K562 (cell line): ENCODE measurements around the gene WWP2. TPM values are rescaled to one million over a fixed set of nuclear protein-coding genes. Genes with fewer than 3 reads are reported as not detected.

ENCODE experiments used
- ARID2 ChIP-seq: fragments of 450-650 bp; IDR thresholded peaks from 2 replicates; pipeline ENCODE4 v1.6.1; 2017; ENCODE audit warnings: antibody characterized with exemption, mild to moderate bottlenecking
- ATF7 ChIP-seq: fragments of 450-650 bp; IDR thresholded peaks from 2 replicates; pipeline ENCODE4 v1.7.1; 2014; ENCODE audit warnings: mild to moderate bottlenecking, moderate library complexity
- CHCHD3 ChIP-seq: fragments of 250-450 bp; sonication (Bioruptor Pico); IDR thresholded peaks from 2 replicates; pipeline ENCODE4 v2.1.2; 2022; ENCODE audit warnings: mild to moderate bottlenecking
- CHD2 ChIP-seq: IDR thresholded peaks from 2 replicates; pipeline ENCODE4 v1.6.1; 2011; ENCODE audit warnings: low read depth, low read length
- ESRRA ChIP-seq: fragments of 450-650 bp; IDR thresholded peaks from 2 replicates; pipeline ENCODE4 v1.6.1; 2014; ENCODE audit warnings: low read depth, mild to moderate bottlenecking, moderate library complexity, borderline replicate concordance
- FIP1L1 ChIP-seq: fragments of 200-400 bp; formaldehyde crosslinking; IDR thresholded peaks from 2 replicates; pipeline ENCODE4 v1.6.1; 2018; ENCODE audit warnings: mild to moderate bottlenecking, low read depth, low read length; ENCODE audit not compliant: poor library complexity, severe bottlenecking
- HEY1 ChIP-seq: fragments of 250-450 bp; sonication (Bioruptor Pico); IDR thresholded peaks from 2 replicates; pipeline ENCODE4 v1.5.0; 2020; ENCODE audit warnings: mild to moderate bottlenecking, moderate library complexity, borderline replicate concordance
- HMG20B ChIP-seq: fragments of 250-450 bp; sonication (Bioruptor Pico); IDR thresholded peaks from 2 replicates; pipeline ENCODE4 v1.5.0; 2021; ENCODE audit warnings: mild to moderate bottlenecking
- HNRNPLL ChIP-seq: fragments of 200-400 bp; formaldehyde crosslinking; IDR thresholded peaks from 2 replicates; pipeline ENCODE4 v1.6.1; 2017; ENCODE audit warnings: low read length, low read depth, mild to moderate bottlenecking; ENCODE audit not compliant: poor library complexity, severe bottlenecking
- KLF16 ChIP-seq: IDR thresholded peaks from 2 replicates; pipeline ENCODE4 v1.6.1; 2016; ENCODE audit warnings: antibody characterized with exemption
- L3MBTL2 ChIP-seq: fragments of 450-650 bp; IDR thresholded peaks from 2 replicates; pipeline ENCODE4 v1.6.1; 2016; ENCODE audit warnings: mild to moderate bottlenecking, moderate library complexity
- MED1 ChIP-seq: sonication (generic); formaldehyde crosslinking; IDR thresholded peaks from 2 replicates; pipeline ENCODE4 v1.8.1; 2023; ENCODE audit warnings: missing genetic modification reagents, borderline replicate concordance
- MTA1 ChIP-seq: fragments of 450-650 bp; IDR thresholded peaks from 2 replicates; pipeline ENCODE4 v1.6.1; 2017; ENCODE audit warnings: borderline replicate concordance
- NCOA1 ChIP-seq: fragments of 450-650 bp; IDR thresholded peaks from 2 replicates; pipeline ENCODE4 v1.6.1; 2016; ENCODE audit warnings: low read depth
- NFE2 ChIP-seq: IDR thresholded peaks from 2 replicates; pipeline ENCODE4 v1.6.1; 2014; ENCODE audit warnings: antibody characterized with exemption, low read depth
- RCOR1 ChIP-seq, 2 experiments: IDR thresholded peaks; 2 replicates each; pipeline ENCODE4 v1.6.1; 2012; ENCODE audit warnings: low read depth in 2 of 2, low read length in 2 of 2, borderline replicate concordance in 1 of 2, improper control_type of control experiment in 1 of 2
- RFX7 ChIP-seq: fragments of 250-450 bp; sonication (Bioruptor Pico); IDR thresholded peaks from 2 replicates; pipeline ENCODE4 v1.5.1; 2021; ENCODE audit warnings: mild to moderate bottlenecking
- RNF2 ChIP-seq: sonication (generic); IDR thresholded peaks from 2 replicates; pipeline ENCODE4 v1.6.1; 2016
- SMC3 ChIP-seq: conservative IDR thresholded peaks from 2 replicates; pipeline ENCODE4 v1.6.1; 2011; ENCODE audit warnings: low read depth, low read length, improper control_type of control experiment; ENCODE audit not compliant: insufficient read depth
- ZC3H4 ChIP-seq: sonication (generic); formaldehyde crosslinking; IDR thresholded peaks from 2 replicates; pipeline ENCODE4 v1.9.0; 2021; ENCODE audit warnings: missing genetic modification reagents, borderline replicate concordance
- ZFPM2 ChIP-seq: fragments of 250-450 bp; sonication (Bioruptor Pico); IDR thresholded peaks from 2 replicates; pipeline ENCODE4 v1.5.1; 2022; ENCODE audit warnings: mild to moderate bottlenecking
- ZNF41 ChIP-seq: fragments of 250-450 bp; sonication (Bioruptor Pico); conservative IDR thresholded peaks from 2 replicates; pipeline ENCODE4 v1.4.0; 2020; ENCODE audit warnings: mild to moderate bottlenecking
- ZNF766 ChIP-seq: fragments of 200-800 bp; sonication (Bioruptor generic); conservative IDR thresholded peaks from 2 replicates; pipeline ENCODE4 v1.6.1; 2016; ENCODE audit warnings: missing genetic modification characterization, missing compliant biosample characterization
- polyA plus RNA-seq, 8 experiments: library from polyadenylated mRNA; depleted of rRNA in 4 of 8; stranded (reverse) in 5 of 8; unstranded in 3 of 8; fragments of >200 nt; fragmentation: Nextera tagmentation in 2 of 8; fragmentation: Illumina TruSeq in 1 of 8; extraction: Ambion mirVana in 2 of 8; extraction: Trizol in 1 of 8; gene quantifications; 2 replicates each; pipeline versions ENCODE4 v1.2.1 to v1.2.3, GENCODE V29; 2011 to 2014; ENCODE audit warnings: inconsistent platforms in 1 of 8, missing spikeins in 1 of 8
- total RNA-seq, 7 experiments: library from RNA; depleted of rRNA in 6 of 7; stranded (reverse); fragments of >200 nt in 6 of 7; fragmentation: Illumina TruSeq in 2 of 7; extraction: Trizol in 2 of 7; gene quantifications; 2 replicates each; pipeline versions ENCODE4 v1.2.1 to v1.2.3, GENCODE V29; 2011 to 2021; ENCODE audit warnings: low replicate concordance in 1 of 7
- TF ChIP-seq, protein P1 (sequence below): sonication (generic); formaldehyde crosslinking; IDR thresholded peaks from 2 replicates; pipeline ENCODE4 v1.8.0; 2022; ENCODE audit warnings: missing genetic modification reagents, mild to moderate bottlenecking, borderline replicate concordance
- TF ChIP-seq, protein P2 (sequence below): sonication (generic); IDR thresholded peaks from 2 replicates; pipeline ENCODE4 v1.6.1; 2016
- TF ChIP-seq, protein P3 (sequence below): fragments of 450-650 bp; IDR thresholded peaks from 2 replicates; pipeline ENCODE4 v1.6.1; 2016; ENCODE audit warnings: mild to moderate bottlenecking
- TF ChIP-seq, protein P4 (sequence below): fragments of 250-450 bp; sonication (Bioruptor Pico); IDR thresholded peaks from 2 replicates; pipeline ENCODE4 v1.6.1; 2021; ENCODE audit warnings: mild to moderate bottlenecking

The WWP2 gene
- total and polyA plus RNA-seq, 9 of the 15 experiments (the other 6 are each of a cell fraction or from before 2014, with no cell fraction given), result 1.9 to 34.4 (median 14.6) TPM

DNA sequence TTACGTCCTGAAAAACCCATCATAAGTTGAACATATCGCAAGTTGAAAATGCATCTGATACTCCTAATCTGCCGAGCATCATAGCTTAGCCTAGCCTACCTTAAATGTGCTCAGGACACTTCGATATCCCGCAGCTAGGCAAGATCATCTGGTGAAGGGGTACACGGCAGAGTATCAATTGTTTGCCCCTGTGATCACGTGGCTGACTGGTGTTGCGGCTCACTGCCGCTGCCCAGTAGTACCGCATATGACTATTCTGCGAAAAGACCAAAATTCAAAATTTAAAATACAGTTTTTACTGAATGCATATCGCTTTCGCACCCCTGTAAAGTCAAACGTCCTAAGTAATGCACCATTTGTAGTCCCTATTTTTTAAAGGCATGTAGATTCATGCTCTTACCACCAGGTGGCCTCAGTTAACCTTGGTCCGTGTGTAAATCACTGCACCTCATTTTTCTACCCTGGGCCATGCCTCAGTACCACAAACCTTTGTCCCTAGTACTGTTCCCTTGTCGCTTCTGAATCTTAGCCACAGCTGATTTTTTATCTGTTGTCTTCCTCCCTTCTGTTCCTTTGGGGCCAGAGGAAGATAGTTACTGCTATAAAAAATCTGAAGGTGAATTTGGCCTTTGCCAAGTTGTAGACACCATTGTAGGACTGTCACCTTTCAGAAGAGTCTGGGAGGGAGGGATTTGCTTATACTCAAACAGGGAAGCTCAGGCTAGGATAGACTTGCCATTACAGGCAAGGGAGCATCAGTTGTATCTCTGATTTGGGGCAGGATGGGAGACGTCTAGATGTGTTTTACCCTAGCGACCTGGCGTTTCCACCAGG lies 34.4 kb downstream of the WWP2 start (continued):
- TF ChIP-seq NFE2, result no peak
- no peak for TF ChIP-seq NCOA1
- TF ChIP-seq RFX7 (CRISPR knock-in tag), result no peak
- TF ChIP-seq, protein P1, sequence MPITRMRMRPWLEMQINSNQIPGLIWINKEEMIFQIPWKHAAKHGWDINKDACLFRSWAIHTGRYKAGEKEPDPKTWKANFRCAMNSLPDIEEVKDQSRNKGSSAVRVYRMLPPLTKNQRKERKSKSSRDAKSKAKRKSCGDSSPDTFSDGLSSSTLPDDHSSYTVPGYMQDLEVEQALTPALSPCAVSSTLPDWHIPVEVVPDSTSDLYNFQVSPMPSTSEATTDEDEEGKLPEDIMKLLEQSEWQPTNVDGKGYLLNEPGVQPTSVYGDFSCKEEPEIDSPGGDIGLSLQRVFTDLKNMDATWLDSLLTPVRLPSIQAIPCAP, result no peak
- TF ChIP-seq MED1, result no peak
- no peak for TF ChIP-seq HMG20B (CRISPR knock-in tag)
- TF ChIP-seq CHD2, result no peak
- no peak for TF ChIP-seq MTA1
- TF ChIP-seq ESRRA, result 0 out of 2 replicates have a peak, but pooled peaks have one; percentile 14
- TF ChIP-seq SMC3, result peak; percentile 93
- no peak for TF ChIP-seq L3MBTL2
- no peak for TF ChIP-seq RNF2
- TF ChIP-seq FIP1L1, result no peak
- TF ChIP-seq ZNF41 (CRISPR knock-in tag), result no peak
- TF ChIP-seq ATF7, result peak; percentile 75
- no peak for TF ChIP-seq CHCHD3 (CRISPR knock-in tag)
- TF ChIP-seq ZNF766 (CRISPR knock-in tag), result no peak
- no peak for TF ChIP-seq ZC3H4 (CRISPR knock-in tag)
- peak; percentile 83; the same call in 1 of the 2 replicates for TF ChIP-seq ARID2
- no peak for TF ChIP-seq ZFPM2 (CRISPR knock-in tag)
- TF ChIP-seq, protein P2, sequence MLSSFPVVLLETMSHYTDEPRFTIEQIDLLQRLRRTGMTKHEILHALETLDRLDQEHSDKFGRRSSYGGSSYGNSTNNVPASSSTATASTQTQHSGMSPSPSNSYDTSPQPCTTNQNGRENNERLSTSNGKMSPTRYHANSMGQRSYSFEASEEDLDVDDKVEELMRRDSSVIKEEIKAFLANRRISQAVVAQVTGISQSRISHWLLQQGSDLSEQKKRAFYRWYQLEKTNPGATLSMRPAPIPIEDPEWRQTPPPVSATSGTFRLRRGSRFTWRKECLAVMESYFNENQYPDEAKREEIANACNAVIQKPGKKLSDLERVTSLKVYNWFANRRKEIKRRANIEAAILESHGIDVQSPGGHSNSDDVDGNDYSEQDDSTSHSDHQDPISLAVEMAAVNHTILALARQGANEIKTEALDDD, result no peak
- no peak for TF ChIP-seq HEY1
- TF ChIP-seq, protein P3, sequence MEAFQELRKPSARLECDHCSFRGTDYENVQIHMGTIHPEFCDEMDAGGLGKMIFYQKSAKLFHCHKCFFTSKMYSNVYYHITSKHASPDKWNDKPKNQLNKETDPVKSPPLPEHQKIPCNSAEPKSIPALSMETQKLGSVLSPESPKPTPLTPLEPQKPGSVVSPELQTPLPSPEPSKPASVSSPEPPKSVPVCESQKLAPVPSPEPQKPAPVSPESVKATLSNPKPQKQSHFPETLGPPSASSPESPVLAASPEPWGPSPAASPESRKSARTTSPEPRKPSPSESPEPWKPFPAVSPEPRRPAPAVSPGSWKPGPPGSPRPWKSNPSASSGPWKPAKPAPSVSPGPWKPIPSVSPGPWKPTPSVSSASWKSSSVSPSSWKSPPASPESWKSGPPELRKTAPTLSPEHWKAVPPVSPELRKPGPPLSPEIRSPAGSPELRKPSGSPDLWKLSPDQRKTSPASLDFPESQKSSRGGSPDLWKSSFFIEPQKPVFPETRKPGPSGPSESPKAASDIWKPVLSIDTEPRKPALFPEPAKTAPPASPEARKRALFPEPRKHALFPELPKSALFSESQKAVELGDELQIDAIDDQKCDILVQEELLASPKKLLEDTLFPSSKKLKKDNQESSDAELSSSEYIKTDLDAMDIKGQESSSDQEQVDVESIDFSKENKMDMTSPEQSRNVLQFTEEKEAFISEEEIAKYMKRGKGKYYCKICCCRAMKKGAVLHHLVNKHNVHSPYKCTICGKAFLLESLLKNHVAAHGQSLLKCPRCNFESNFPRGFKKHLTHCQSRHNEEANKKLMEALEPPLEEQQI, result peak; percentile 32; the same call in 1 of the 2 replicates
- TF ChIP-seq KLF16, result peak; percentile 23; the same call in 1 of the 2 replicates
- no peak for TF ChIP-seq HNRNPLL
- peak; percentile 97 to 99 for TF ChIP-seq RCOR1 (IDR thresholded peaks at IDR 0.05; ENCODE audit: borderline replicate concordance in 1 of 2, low read depth in 2 of 2, low read length in 2 of 2)
- TF ChIP-seq, protein P4, sequence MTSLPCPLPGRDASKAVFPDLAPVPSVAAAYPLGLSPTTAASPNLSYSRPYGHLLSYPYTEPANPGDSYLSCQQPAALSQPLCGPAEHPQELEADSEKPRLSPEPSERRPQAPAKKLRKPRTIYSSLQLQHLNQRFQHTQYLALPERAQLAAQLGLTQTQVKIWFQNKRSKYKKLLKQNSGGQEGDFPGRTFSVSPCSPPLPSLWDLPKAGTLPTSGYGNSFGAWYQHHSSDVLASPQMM (CRISPR knock-in tag), result no peak
